Thoracic aorta (tissue), 2 donors: ENCODE data around the gene MICALL1. TPM values are rescaled to one million over a fixed set of nuclear protein-coding genes. Genes with fewer than 3 reads are reported as not detected.
"Not testable (repeated sequence)": the region's sequence is repeated elsewhere in the genome, so short reads cannot be mapped to it uniquely, and the experiment has no call there.

ENCODE experiments used
- ATAC-seq: fragments of 150-250 bp; one replicate; pipeline ENCODE4 v1.8.0; 2017; ENCODE audit warnings: low read depth; ENCODE audit not compliant: insufficient number of reproducible peaks, low FRiP score
- DNase-seq: peaks from one replicate; pipeline ENCODE4 v3.0.0-alpha.2; 2020; ENCODE audit warnings: low spot score
- H3K27ac ChIP-seq, 2 donors: fragments of 200-600 bp; sonication (generic); 1 replicate in 1 of 2; 2 replicates in 1 of 2; pipeline ENCODE4 v1.5.1; 2016; ENCODE audit warnings: mild to moderate bottlenecking in 2 of 2, moderate library complexity in 2 of 2
- H3K27me3 ChIP-seq: fragments of 200-600 bp; sonication (generic); replicated peaks from 2 replicates; pipeline ENCODE4 v1.6.0; 2016; ENCODE audit warnings: mild to moderate bottlenecking; ENCODE audit not compliant: insufficient read depth
- H3K36me3 ChIP-seq: fragments of 200-600 bp; sonication (generic); one replicate; pipeline ENCODE4 v1.5.1; 2016
- H3K4me1 ChIP-seq, 2 donors: fragments of 200-600 bp; sonication (generic); 1 replicate in 1 of 2; 2 replicates in 1 of 2; pipeline versions ENCODE4 v1.5.1 to v1.6.0; 2016; ENCODE audit warnings: low read depth in 2 of 2, mild to moderate bottlenecking in 1 of 2; ENCODE audit not compliant: control insufficient read depth in 1 of 2
- H3K4me3 ChIP-seq: fragments of 200-600 bp; sonication (generic); 2 replicates; pipeline ENCODE4 v1.5.1; 2016; ENCODE audit warnings: mild to moderate bottlenecking
- H3K9me3 ChIP-seq: fragments of 200-600 bp; sonication (generic); 2 replicates; pipeline ENCODE4 v1.5.1; 2016
- CTCF ChIP-seq: fragments of 200-600 bp; sonication (generic); IDR thresholded peaks from one replicate; pipeline ENCODE4 v1.5.1; 2019; ENCODE audit warnings: antibody characterized with exemption
- total RNA-seq, 2 donors: library from RNA; depleted of rRNA; stranded (reverse); fragments of >200 nt; gene quantifications; one replicate each; pipeline versions ENCODE4 v1.1.0 to v1.2.3, GENCODE V29; 2016

The MICALL1 gene
- total RNA-seq, 2 donors from 2014 or later, result 16.8 to 49.3 TPM

GRCh38 chr22:37951305-37951704 is 45.2 kb downstream of the MICALL1 start:
- Histone ChIP-seq H3K4me3 (no peak overlapping the region), H3K27me3 (no peaks in the 10 kb centered on the region), H3K9me3 (no peaks in the 10 kb centered on the region), H3K36me3 (no peaks in the 10 kb centered on the region), H3K4me1 (peaks cover 10 to 18% of the 10 kb centered on the region in 2 donors), H3K27ac (no peak overlapping the region)
- ATAC-seq, result no peak
- DNase-seq, result no peak
- TF ChIP-seq CTCF, result no peak

GRCh38 chr22:37952629-37953028 is 46.5 kb downstream of the MICALL1 start:
- Histone ChIP-seq H3K36me3 (peaks cover 11% of the 10 kb centered on the region), H3K4me3 (peak overlapping the region; percentile 81), H3K4me1 (peaks cover 10 to 18% of the 10 kb centered on the region in 2 donors)
- H3K27me3 ChIP-seq, H3K9me3 ChIP-seq, H3K27ac ChIP-seq, DNase-seq, ATAC-seq: not testable (repeated sequence)

- no peak for TF ChIP-seq CTCF
Observed at GRCh38 chr22:37953062-37953436, 47.0 kb downstream of the MICALL1 start.

GRCh38 chr22:37953437-37954179 is 47.5 kb downstream of the MICALL1 start, which contains the start of the genes C22orf23 and POLR2F:
C22orf23 (minus strand) TSS chr22:37953601; CDS start chr22:37953149, 452 bp downstream.
POLR2F (plus strand) TSS chr22:37953699; CDS start chr22:37953788, 89 bp downstream.
- Histone ChIP-seq H3K27me3 (no peaks in the 10 kb centered on the region), H3K9me3 (no peaks in the 10 kb centered on the region), H3K36me3 (peaks cover 20% of the 10 kb centered on the region), H3K4me3 (peak within 1 kb of the TSS; percentile 81), H3K4me1 (peaks cover 10 to 18% of the 10 kb centered on the region in 2 donors), H3K27ac (peak within 1 kb of the TSS; percentile 46 to 66)
- DNase-seq (peak; percentile 82), ATAC-seq (peak; percentile 66)
- TF ChIP-seq CTCF, result no peak

More at GRCh38 chr22:37953062-37953436, 47.0 kb downstream of the MICALL1 start:
- peak overlapping the region; percentile 81 for H3K4me3 ChIP-seq
- peak overlapping the region in 1 of 2 donors; percentile 46 for H3K27ac ChIP-seq
- peaks cover 16% of the 10 kb centered on the region for H3K36me3 ChIP-seq
- peaks cover 10 to 18% of the 10 kb centered on the region in 2 donors for H3K4me1 ChIP-seq
- H3K9me3 ChIP-seq, result no peaks in the 10 kb centered on the region
- no peaks in the 10 kb centered on the region for H3K27me3 ChIP-seq
- no peak for DNase-seq
- ATAC-seq, result peak; percentile 57

GRCh38 chr22:37954686-37955085 is 48.6 kb downstream of the MICALL1 start:
- no peaks in the 10 kb centered on the region for H3K27me3 ChIP-seq
- H3K36me3 ChIP-seq, result peaks cover 31% of the 10 kb centered on the region
- H3K4me3 ChIP-seq, result peak overlapping the region; percentile 81
- DNase-seq, result no peak
- H3K9me3 ChIP-seq, result no peaks in the 10 kb centered on the region
- ATAC-seq, result no peak
- H3K4me1 ChIP-seq, result peaks cover 10 to 18% of the 10 kb centered on the region in 2 donors
- no peak for TF ChIP-seq CTCF
- no peak overlapping the region for H3K27ac ChIP-seq

- Histone ChIP-seq H3K4me1 (peaks cover 10 to 18% of the 10 kb centered on the region in 2 donors), H3K36me3 (peaks cover 37% of the 10 kb centered on the region)
- not testable (repeated sequence) for H3K27ac ChIP-seq, DNase-seq, H3K4me3 ChIP-seq, ATAC-seq, H3K9me3 ChIP-seq, H3K27me3 ChIP-seq
Observed at GRCh38 chr22:37955825-37956397, 49.8 kb downstream of the MICALL1 start.
